Natural killer cell (primary cell): Measurements from ENCODE around the gene NEK3. TPM values are rescaled to one million over a fixed set of nuclear protein-coding genes. Genes with fewer than 3 reads are reported as not detected.
"Not testable (repeated sequence)": the region's sequence is repeated elsewhere in the genome, so short reads cannot be mapped to it uniquely, and the experiment has no call there.

ENCODE experiments used
- ATAC-seq, 3 donors: fragments of 150-1000 bp in 2 of 3; fragments of 200-7000 bp in 1 of 3; cut with Tn5 transposase; 1 replicate in 1 of 3; 2 replicates in 2 of 3; pipeline ENCODE4 v1.10.0; 2021; ENCODE audit warnings: mild to moderate bottlenecking in 2 of 3, moderate library complexity in 2 of 3
- DNase-seq, 2 donors: peaks; one replicate each; pipeline versions ENCODE4 v3.0.0 to v3.0.0-alpha.2; 2013 to 2021; ENCODE audit warnings: mixed read lengths in 1 of 2
- H3K27ac ChIP-seq: one replicate; pipeline ENCODE4 v1.5.1; 2013; ENCODE audit warnings: mild to moderate bottlenecking, low read length
- H3K27me3 ChIP-seq: one replicate; pipeline ENCODE4 v1.6.1; 2013; ENCODE audit warnings: low read length; ENCODE audit not compliant: control insufficient read depth, insufficient read depth
- H3K36me3 ChIP-seq: one replicate; pipeline ENCODE4 v1.6.1; 2013; ENCODE audit warnings: low read length; ENCODE audit not compliant: control insufficient read depth, insufficient read depth
- H3K4me1 ChIP-seq: one replicate; pipeline ENCODE4 v1.6.1; 2013; ENCODE audit warnings: low read length; ENCODE audit not compliant: control insufficient read depth, insufficient read depth
- H3K4me3 ChIP-seq: one replicate; pipeline ENCODE4 v1.5.1; 2013; ENCODE audit warnings: low read length
- H3K9me3 ChIP-seq: one replicate; pipeline ENCODE4 v1.6.1; 2013; ENCODE audit warnings: low read length; ENCODE audit not compliant: control insufficient read depth, insufficient read depth
- H3K27ac Mint-ChIP-seq, 2 donors: one replicate each; pipeline ENCODE4 v1.8.0; 2022; ENCODE audit warnings: mild to moderate bottlenecking in 2 of 2, mixed read lengths in 2 of 2, moderate library complexity in 1 of 2
- H3K27me3 Mint-ChIP-seq, 2 donors: one replicate each; pipeline ENCODE4 v1.8.0; 2022; ENCODE audit warnings: low read depth in 2 of 2, mixed read lengths in 2 of 2
- H3K36me3 Mint-ChIP-seq: one replicate; pipeline ENCODE4 v1.8.0; 2022; ENCODE audit warnings: mixed read lengths
- H3K4me1 Mint-ChIP-seq, 2 donors: one replicate each; pipeline ENCODE4 v1.8.0; 2022; ENCODE audit warnings: mixed read lengths in 2 of 2
- H3K4me3 Mint-ChIP-seq: one replicate; pipeline ENCODE4 v1.8.0; 2022; ENCODE audit warnings: mild to moderate bottlenecking, moderate library complexity, mixed read lengths
- H3K9me3 Mint-ChIP-seq, 2 donors: one replicate each; pipeline ENCODE4 v1.8.0; 2022; ENCODE audit warnings: mixed read lengths in 2 of 2
- WGBS: methylation state at CpG from one replicate; pipeline ENCODE4 v1.1.7; 2013; ENCODE audit warnings: missing lambda C conversion rate; ENCODE audit not compliant: insufficient coverage; 5-methylcytosine and 5-hydroxymethylcytosine counted together
- intact Hi-C: fragments of 100-400 bp; cut with micrococcal nuclease; formaldehyde crosslinking; loops from one replicate; pipeline ENCODE4 v1.14.2; 2022
- total RNA-seq, 4 donors: library from RNA; stranded (reverse); fragments of 120-200 nt in 1 of 4; gene quantifications; one replicate each; pipeline versions ENCODE4 v1.2.3 to v1.2.4, GENCODE V29; 2013 to 2022
- TF ChIP-seq, protein P1 (sequence below): fragments of 200-600 bp; IDR thresholded peaks from one replicate; pipeline ENCODE4 v1.8.0; 2022; ENCODE audit warnings: antibody characterized with exemption

NEK3 gene
- total RNA-seq, 3 donors from 2014 or later (not counting 1 experiment from before 2014, with no cell fraction given): 7.5 to 15.2 (median 8.8) TPM

DNA sequence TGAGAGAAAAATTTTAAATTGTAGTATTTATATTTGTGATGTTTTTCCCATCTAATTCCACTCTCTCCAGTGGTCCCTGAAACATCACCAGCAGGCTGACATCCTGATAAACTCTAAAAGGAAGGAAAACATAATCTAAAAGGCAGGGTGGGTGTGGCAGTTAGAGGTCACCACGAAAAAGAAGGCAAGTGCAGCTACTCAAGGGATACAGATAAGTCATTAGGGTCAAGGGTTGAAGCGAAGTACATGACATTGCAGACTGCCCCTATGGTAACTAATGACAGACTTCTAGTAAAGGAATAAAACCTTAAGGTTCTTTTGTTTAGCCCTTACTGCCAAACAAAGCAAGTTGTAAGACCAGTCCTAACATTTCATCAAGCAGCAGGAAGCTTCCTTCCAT, 6.0 kb upstream of the NEK3 start:
- Histone ChIP-seq H3K4me3 (no peak overlapping the region), H3K4me1 (peaks cover 2% of the 10 kb centered on the region), H3K27me3 (peaks cover 4% of the 10 kb centered on the region), H3K27ac (no peak overlapping the region), H3K9me3 (no peaks in the 10 kb centered on the region), H3K36me3 (peaks cover 17% of the 10 kb centered on the region)
- H3K9me3 Mint-ChIP-seq: no peaks in the 10 kb centered on the region
- H3K36me3 Mint-ChIP-seq: no peaks in the 10 kb centered on the region
- TF ChIP-seq, protein P1, sequence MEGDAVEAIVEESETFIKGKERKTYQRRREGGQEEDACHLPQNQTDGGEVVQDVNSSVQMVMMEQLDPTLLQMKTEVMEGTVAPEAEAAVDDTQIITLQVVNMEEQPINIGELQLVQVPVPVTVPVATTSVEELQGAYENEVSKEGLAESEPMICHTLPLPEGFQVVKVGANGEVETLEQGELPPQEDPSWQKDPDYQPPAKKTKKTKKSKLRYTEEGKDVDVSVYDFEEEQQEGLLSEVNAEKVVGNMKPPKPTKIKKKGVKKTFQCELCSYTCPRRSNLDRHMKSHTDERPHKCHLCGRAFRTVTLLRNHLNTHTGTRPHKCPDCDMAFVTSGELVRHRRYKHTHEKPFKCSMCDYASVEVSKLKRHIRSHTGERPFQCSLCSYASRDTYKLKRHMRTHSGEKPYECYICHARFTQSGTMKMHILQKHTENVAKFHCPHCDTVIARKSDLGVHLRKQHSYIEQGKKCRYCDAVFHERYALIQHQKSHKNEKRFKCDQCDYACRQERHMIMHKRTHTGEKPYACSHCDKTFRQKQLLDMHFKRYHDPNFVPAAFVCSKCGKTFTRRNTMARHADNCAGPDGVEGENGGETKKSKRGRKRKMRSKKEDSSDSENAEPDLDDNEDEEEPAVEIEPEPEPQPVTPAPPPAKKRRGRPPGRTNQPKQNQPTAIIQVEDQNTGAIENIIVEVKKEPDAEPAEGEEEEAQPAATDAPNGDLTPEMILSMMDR: no peak
- intact Hi-C loops: no loop called here
- DNase-seq: no peak
- no peaks in the 10 kb centered on the region for H3K27me3 Mint-ChIP-seq
- H3K4me1 Mint-ChIP-seq: peaks cover 8% of the 10 kb centered on the region in 2 donors
- WGBS: 74% methylated on average over 2 of the region's 2 CpGs
- H3K27ac Mint-ChIP-seq: no peak overlapping the region
- no peak overlapping the region for H3K4me3 Mint-ChIP-seq
- no peak for ATAC-seq

DNA sequence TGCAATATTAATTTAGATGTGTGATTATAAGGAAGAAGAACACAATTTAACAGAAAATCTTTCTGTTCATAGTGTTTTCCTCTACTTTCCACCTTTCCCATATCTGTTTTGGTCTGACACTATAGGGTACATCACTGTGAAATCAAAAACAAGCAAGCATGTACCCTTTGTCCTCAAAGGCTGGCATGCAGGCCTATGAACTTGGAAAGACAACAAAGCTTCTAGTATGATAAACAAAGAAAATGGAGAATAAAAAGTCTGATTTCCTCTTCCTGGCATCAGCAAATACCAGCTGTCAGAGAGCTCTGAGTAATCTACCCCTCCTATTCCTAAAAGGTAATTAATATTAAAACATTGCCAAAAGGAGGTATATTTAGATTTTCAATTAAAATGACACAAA, 5.6 kb upstream of the NEK3 start:
- H3K36me3 ChIP-seq: peaks cover 15% of the 10 kb centered on the region
- DNase-seq (no peak), ATAC-seq (no peak)
- H3K27ac ChIP-seq: no peak overlapping the region
- intact Hi-C loops: no loop called here
- TF ChIP-seq, protein P1: no peak
- no peak overlapping the region for H3K4me3 ChIP-seq
- no peaks in the 10 kb centered on the region for H3K36me3 Mint-ChIP-seq
- H3K4me3 Mint-ChIP-seq: no peak overlapping the region
- no peak overlapping the region for H3K27ac Mint-ChIP-seq
- H3K27me3 ChIP-seq: peaks cover 4% of the 10 kb centered on the region
- H3K27me3 Mint-ChIP-seq: no peaks in the 10 kb centered on the region
- H3K4me1 Mint-ChIP-seq: peaks cover 11% of the 10 kb centered on the region in 2 donors
- no peaks in the 10 kb centered on the region for H3K9me3 Mint-ChIP-seq
- H3K4me1 ChIP-seq: peaks cover 7% of the 10 kb centered on the region
- no peaks in the 10 kb centered on the region for H3K9me3 ChIP-seq

DNA sequence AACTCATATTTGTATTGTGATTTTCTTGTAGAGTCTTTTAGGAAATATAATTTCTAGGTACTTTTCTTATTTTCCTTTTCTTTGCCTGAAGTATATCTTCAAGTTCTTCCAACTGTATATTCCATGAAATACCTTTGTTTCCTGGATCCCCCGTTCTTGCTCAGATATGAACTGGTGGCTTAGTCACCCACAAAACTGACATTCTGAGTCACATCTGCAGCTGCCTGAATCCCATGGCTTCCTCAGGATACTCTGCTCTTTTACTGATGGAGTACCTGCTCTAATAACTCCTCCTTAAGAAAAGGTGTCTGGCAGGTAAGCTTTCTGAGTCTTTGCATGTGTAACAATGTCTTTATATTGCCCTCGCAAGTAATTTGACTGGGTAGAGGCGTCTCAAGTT, 4.5 kb upstream of the NEK3 start:
- intact Hi-C loops, H3K27me3 Mint-ChIP-seq, H3K27me3 ChIP-seq, H3K27ac ChIP-seq, H3K27ac Mint-ChIP-seq, H3K36me3 ChIP-seq, H3K36me3 Mint-ChIP-seq, H3K4me3 Mint-ChIP-seq, H3K4me3 ChIP-seq, H3K9me3 ChIP-seq, H3K9me3 Mint-ChIP-seq, ATAC-seq, DNase-seq: not testable (repeated sequence)
- WGBS: 100% methylated on average over 1 of the region's 3 CpGs
- H3K4me1 Mint-ChIP-seq: peaks cover 19% of the 10 kb centered on the region in 2 donors
- peaks cover 14% of the 10 kb centered on the region for H3K4me1 ChIP-seq

DNA sequence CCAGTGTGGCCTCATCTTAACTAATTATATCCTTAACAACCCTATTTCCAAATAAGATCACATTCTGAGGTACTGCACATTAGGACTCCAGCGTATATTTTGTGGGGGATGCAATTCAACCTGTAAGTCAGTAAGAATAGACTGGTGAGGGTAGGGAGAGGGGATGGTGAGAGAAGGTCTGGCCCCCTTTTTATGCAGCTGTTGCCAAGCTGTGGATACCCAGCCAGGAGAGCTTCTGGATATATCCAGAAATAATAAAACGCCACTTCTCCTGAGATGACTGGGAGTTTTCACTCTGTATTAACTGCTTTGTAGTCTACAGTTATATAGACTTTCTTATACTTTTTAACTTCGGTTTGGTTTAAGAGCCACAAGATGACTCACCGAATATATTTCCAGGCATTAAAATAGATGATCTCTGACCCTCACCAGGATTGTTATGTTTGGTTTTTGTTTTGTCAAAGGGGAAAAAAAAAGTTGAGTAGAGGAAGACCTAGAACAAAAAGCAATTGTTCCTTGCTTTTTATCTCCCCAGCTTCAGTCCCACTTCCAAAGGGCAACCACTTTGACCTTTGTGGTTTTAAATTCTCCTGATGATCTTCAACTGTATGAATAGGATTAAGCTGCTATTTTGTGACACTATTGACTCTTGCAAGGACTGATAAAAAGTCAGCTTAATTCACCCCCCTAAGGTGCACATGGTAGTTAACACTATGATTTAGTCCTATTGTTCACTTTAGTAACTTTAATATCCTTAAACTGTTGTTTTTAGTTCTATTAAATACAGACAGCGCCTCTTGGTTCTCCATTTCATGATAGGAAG, 3.1 kb upstream of the NEK3 start:
- Mint-ChIP-seq H3K9me3 (no peaks in the 10 kb centered on the region), H3K27me3 (no peaks in the 10 kb centered on the region), H3K4me3 (no peak overlapping the region), H3K27ac (no peak overlapping the region), H3K36me3 (no peaks in the 10 kb centered on the region), H3K4me1 (peaks cover 28 to 29% of the 10 kb centered on the region in 2 donors)
- peaks cover 18% of the 10 kb centered on the region for H3K4me1 ChIP-seq
- 96% methylated on average over 2 of the region's 5 CpGs for WGBS
- intact Hi-C loops: no loop called here
- H3K9me3 ChIP-seq: no peaks in the 10 kb centered on the region
- ATAC-seq: no peak
- no peak for DNase-seq
- no peak overlapping the region for H3K4me3 ChIP-seq
- peaks cover 2% of the 10 kb centered on the region for H3K36me3 ChIP-seq
- TF ChIP-seq, protein P1: no peak
- no peak overlapping the region for H3K27ac ChIP-seq
- H3K27me3 ChIP-seq: peaks cover 4% of the 10 kb centered on the region
